Stimulated activated CD4-positive, alpha-beta T cell treated with anti-CD3 and anti-CD28 coated beads, Interleukin-1b, Interleukin-23, amount 100 ng/mL, for 48 hours (primary cell): Measurements from ENCODE around the gene AMACR.
"Not testable (repeated sequence)": the region's sequence is repeated elsewhere in the genome, so short reads cannot be mapped to it uniquely, and the experiment has no call there.

Source experiments
- DNase-seq: peaks from one replicate; pipeline ENCODE4 v3.0.0-alpha.2; 2020

AMACR gene

DNA sequence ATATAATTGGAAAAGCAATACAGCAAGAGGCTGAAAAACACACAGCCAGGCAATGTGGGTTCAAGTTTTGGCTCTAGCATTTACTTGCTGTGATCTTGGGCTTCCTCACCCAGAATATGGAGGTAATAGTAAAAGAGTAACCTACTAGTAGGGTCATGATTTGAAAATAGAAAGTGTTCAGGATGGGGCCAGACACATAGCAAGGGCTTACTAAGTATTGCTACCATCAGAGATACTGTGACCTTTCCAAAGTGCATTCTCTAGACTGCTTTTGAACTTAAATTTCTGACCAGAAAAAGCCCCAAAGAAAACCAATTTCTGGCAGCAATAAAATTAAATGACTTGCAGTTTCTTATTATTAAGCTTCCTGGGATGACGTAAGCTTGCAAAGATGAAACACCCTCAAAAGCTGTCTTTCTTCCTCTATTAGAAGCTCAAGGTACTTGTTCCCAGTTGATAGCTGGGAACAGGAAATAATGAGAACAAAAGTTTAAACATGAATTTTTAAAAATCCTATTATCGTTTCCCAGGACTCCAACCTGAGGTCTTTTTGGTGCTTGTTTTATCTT is 43.6 kb downstream of the AMACR start:
- no peak for DNase-seq

DNA sequence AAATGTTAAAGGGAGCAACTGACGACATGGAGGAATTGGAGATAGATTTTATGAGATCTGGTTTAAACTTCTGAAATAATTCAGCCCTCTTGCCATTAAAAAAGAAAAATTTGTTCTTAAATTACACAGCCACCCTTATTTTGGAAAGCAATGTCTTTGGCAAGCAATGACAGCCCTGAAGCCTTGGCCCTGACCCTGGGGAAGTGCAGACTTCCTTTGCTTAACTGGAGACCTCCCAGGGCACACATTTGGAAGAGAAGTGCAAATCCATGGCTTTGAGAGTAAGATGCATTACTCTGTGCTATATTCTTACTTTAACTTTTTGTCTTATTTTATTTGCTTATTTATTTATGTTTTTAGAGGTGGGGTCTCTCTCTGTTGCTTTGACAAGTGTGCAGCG is 49.7 kb downstream of the AMACR start:
- DNase-seq = no peak

DNA sequence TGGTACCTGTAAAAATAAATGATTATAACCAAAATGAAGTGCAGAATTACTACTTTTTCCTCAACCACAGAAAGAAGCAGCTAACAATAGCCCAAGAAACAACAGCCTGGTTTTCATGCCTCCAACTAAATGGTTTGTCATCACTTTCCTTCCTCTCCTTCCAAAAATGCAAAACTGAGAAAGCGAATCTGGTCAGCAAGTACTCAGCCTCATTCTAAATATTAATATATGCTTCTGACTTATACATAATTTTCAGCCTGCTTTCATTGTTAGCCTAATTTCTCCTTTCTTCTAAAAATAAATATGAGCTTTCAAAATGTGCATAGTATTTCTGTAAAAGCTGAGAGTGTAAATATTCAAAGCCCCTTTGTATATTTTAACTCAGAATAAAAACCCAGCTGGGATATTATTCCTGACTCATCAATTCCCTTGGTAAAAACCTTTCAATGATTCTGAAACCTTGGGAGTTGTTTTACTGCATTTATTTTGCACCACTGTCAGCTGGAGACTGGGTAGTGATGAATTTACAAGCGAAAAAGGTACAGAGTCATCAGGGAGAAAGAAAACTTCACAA is 50.2 kb downstream of the AMACR start:
- no peak for DNase-seq

DNA sequence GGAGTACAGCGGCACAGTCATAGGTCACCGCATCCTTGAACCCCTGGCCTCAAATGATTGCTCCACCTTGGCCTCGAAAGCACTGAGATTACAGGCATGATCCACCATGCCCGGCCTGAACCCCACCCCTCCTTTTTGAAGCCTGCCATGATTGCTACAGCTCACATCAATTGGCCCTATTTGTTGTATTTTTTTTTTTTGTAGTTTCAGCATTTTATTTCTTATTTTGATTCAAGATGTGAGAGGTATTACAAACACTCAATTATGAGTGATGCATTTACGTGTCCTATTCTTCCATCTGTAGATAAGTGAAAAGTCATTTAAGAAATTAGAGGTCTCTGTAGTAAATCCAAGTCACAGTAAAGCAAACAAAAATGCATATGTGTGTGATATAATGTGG is 55.7 kb downstream of the AMACR start:
- not testable (repeated sequence) for DNase-seq

DNA sequence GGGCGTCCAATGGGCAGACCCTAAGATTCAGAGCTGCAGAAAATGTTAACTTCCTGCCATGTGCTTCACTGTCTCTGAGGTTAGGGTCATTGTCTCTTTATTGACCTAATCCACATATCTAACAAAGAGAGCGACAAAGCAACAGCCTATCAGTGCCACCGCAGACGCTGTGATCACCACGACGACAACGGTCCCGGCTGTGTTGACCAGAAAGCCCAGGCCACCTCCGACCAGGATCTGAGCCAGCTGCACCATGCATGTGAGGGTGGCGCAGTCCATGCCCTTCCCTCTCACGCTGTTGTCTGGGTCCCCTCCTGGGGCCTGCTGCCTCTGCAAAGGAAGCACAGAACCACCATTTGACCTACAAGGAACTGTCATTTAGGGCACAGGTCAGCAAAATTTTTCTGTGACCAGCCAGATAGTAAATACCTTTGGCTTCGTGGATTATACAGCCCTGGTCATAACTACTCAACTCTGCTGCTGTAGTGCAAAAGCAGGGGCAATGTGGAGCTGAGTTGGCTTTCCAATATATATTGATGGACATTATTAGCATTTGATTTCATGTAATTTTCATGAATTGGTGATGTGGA is 63.2 kb downstream of the AMACR start:
- DNase-seq = no peak

DNA sequence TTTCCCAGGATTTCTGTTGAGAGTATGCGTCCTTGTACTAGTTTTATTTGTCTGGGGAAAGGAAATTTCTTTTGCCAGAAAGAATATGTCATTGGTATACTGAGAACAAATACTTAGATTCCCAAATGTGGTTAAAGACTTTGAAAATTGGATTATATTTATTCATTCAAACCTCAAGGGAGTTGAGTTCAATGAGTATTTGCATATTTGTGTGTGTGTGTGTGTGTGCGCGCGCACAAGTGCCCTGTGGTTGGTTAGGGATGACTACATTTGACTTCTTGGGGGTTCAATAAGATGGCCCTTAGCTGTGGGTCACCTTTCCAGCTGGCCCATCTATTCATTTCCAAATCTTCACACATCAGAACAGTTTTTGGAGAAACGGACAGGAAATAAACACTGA is 66.8 kb downstream of the AMACR start:
- no peak for DNase-seq

DNA sequence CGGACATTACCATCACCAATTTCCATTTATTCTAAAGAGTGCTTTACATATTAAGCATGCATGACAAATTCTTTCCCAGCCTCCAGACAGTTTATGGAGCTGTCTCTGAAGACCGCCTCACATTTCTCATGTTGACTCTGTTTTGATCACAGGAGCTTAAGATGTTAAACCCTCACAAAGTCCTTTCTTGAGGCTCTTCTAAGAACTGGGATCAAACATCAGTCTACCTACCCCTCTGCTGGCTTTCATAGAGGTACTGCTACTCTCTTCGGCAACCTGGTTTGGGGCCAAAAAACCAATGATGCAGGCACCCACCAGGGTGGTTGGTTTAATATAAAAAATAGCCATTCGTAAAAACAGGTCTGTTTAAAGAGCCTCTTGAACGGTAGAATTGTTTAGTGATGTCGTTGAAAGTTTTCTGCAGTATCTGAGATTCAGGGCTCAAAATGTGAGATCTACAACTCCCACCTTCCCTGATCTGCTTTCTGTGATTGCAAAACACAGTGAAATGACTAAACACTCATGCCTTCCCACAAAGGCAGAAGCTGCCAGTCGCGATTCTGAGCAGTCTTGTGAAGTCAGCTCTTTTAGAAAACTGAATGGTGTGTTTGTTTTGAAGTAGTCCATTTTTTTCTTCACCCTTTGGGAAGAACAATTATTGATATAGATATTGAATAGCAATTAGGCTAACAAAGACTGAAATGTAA is 68.1 kb downstream of the AMACR start:
- no peak for DNase-seq

DNA sequence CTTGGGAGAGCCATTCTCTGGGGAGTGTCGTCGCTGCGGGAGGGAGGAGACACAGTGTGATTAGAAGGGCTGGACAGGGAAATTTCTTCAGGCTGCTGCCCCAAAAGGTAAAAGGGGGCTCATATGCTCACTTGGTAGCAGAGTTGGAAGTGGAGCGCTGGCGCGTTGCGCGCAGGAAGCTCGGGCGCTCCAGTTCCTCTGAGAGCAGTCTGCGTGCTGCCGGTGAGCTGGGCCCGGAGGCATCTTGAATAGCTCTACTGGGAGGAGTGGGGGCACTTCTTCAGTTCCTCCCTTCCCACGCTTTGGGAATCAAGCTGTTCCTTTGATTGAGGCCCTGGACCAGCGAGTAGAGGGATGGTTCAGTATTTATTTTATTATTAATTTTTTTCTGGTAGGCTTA is 69.0 kb downstream of the AMACR start:
- DNase-seq = no peak

DNA sequence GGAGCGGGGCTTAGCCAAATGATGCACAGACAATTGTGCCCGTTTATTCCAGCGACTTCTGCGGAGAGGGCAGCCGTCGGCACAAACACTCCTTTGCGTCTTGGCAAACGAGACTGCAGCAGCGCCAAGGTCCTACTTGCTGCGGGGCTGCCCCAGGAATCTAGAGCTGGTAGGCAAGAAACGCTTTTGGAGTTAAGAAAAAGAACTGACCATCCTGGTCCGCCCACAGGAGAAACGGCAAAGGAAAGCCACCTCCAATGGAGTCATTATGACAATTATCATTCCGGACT is 69.4 kb downstream of the AMACR start:
- DNase-seq = no peak

DNA sequence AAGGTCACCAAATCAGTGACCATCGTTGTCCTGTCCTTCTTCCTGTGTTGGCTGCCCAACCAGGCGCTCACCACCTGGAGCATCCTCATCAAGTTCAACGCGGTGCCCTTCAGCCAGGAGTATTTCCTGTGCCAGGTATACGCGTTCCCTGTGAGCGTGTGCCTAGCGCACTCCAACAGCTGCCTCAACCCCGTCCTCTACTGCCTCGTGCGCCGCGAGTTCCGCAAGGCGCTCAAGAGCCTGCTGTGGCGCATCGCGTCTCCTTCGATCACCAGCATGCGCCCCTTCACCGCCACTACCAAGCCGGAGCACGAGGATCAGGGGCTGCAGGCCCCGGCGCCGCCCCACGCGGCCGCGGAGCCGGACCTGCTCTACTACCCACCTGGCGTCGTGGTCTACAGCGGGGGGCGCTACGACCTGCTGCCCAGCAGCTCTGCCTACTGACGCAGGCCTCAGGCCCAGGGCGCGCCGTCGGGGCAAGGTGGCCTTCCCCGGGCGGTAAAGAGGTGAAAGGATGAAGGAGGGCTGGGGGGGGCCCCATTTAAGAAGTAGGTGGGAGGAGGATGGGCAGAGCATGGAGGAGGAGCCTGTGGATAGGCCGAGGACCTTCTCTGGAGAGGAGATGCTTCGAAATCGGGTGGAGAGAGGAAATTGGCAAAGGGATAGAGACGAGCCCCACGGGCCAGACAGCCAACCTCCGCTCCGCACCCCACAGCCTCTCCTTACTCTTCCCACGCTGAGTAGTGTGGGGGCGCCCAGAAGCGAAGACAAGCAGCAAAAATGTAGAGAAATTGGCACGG is 69.9 kb downstream of the AMACR start:
- DNase-seq = no peak

DNA sequence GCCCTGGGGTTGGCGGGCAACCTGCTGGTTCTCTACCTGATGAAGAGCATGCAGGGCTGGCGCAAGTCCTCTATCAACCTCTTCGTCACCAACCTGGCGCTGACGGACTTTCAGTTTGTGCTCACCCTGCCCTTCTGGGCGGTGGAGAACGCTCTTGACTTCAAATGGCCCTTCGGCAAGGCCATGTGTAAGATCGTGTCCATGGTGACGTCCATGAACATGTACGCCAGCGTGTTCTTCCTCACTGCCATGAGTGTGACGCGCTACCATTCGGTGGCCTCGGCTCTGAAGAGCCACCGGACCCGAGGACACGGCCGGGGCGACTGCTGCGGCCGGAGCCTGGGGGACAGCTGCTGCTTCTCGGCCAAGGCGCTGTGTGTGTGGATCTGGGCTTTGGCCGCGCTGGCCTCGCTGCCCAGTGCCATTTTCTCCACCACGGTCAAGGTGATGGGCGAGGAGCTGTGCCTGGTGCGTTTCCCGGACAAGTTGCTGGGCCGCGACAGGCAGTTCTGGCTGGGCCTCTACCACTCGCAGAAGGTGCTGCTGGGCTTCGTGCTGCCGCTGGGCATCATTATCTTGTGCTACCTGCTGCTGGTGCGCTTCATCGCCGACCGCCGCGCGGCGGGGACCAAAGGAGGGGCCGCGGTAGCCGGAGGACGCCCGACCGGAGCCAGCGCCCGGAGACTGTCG is 70.7 kb downstream of the AMACR start:
- DNase-seq = no peak

DNA sequence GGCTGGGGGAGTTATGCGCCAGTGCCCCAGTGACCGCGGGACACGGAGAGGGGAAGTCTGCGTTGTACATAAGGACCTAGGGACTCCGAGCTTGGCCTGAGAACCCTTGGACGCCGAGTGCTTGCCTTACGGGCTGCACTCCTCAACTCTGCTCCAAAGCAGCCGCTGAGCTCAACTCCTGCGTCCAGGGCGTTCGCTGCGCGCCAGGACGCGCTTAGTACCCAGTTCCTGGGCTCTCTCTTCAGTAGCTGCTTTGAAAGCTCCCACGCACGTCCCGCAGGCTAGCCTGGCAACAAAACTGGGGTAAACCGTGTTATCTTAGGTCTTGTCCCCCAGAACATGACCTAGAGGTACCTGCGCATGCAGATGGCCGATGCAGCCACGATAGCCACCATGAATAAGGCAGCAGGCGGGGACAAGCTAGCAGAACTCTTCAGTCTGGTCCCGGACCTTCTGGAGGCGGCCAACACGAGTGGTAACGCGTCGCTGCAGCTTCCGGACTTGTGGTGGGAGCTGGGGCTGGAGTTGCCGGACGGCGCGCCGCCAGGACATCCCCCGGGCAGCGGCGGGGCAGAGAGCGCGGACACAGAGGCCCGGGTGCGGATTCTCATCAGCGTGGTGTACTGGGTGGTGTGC is 71.4 kb downstream of the AMACR start, which contains the start of gene RXFP3:
Gene RXFP3 (plus strand): TSS at position 6 of the 636 bp plus-strand sequence. CDS start 355 bp downstream, at position 361.
- DNase-seq = no peak
